Activated naive CD8-positive, alpha-beta T cell (primary cell): ENCODE data around the gene CLCN1.
A peak's percentile ranks its signal among the peaks of the same experiment; 100 is the strongest.

Source experiments
- H3K27ac Mint-ChIP-seq: one replicate; pipeline ENCODE4 v1.8.0; 2021; ENCODE audit warnings: mixed read lengths
- H3K27me3 Mint-ChIP-seq: one replicate; pipeline ENCODE4 v1.8.0; 2021; ENCODE audit warnings: mixed read lengths
- H3K36me3 Mint-ChIP-seq: one replicate; pipeline ENCODE4 v1.8.0; 2021; ENCODE audit warnings: mixed read lengths
- H3K4me1 Mint-ChIP-seq: one replicate; pipeline ENCODE4 v1.8.0; 2021; ENCODE audit warnings: low read depth, mixed read lengths
- H3K4me3 Mint-ChIP-seq: one replicate; pipeline ENCODE4 v1.8.0; 2021; ENCODE audit warnings: mild to moderate bottlenecking, mixed read lengths
- H3K9me3 Mint-ChIP-seq: one replicate; pipeline ENCODE4 v1.8.0; 2021; ENCODE audit warnings: low read depth, mixed read lengths

Gene CLCN1

GRCh38 chr7:143360788-143361551, 45.1 kb downstream of the CLCN1 start:
- Mint-ChIP-seq H3K36me3 (no peaks in the 10 kb centered on the region), H3K27ac (no peak overlapping the region), H3K4me3 (peak overlapping the region; percentile 86), H3K9me3 (no peaks in the 10 kb centered on the region), H3K4me1 (peaks cover 13% of the 10 kb centered on the region), H3K27me3 (peaks cover 12% of the 10 kb centered on the region)

DNA sequence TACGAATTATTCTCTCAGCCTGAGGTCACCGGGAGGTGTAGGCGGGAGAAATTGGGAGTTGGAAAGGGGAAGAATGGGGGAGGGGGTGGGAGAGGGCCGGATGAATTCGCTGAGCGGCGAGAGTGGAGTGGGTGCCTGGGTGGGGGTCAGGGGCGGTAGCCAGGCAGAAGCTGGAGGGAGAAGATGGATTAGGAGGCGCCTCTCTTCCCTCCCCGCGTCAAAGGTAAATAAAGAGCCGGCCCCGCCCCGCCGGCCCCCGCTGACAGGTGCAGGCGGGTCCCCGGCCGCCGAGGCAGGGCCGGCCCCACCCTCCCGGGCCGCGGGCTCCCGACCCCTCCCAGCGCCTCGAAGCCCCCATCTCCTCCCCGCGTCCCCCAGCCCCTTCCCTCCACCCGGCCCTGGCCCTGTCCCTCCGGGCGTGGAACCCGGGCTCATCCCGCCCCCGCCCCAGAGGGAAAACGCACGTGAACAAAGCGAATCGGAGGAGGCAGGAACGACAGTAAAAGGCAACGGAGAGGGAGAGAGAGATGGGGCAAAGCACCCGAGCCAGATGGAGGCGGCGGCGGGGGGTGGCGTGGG, 45.7 kb downstream of the CLCN1 start:
- Mint-ChIP-seq H3K36me3 (no peaks in the 10 kb centered on the region), H3K27me3 (peaks cover 12% of the 10 kb centered on the region), H3K4me1 (peaks cover 13% of the 10 kb centered on the region), H3K27ac (no peak overlapping the region), H3K9me3 (no peaks in the 10 kb centered on the region), H3K4me3 (peak overlapping the region; percentile 90)

DNA sequence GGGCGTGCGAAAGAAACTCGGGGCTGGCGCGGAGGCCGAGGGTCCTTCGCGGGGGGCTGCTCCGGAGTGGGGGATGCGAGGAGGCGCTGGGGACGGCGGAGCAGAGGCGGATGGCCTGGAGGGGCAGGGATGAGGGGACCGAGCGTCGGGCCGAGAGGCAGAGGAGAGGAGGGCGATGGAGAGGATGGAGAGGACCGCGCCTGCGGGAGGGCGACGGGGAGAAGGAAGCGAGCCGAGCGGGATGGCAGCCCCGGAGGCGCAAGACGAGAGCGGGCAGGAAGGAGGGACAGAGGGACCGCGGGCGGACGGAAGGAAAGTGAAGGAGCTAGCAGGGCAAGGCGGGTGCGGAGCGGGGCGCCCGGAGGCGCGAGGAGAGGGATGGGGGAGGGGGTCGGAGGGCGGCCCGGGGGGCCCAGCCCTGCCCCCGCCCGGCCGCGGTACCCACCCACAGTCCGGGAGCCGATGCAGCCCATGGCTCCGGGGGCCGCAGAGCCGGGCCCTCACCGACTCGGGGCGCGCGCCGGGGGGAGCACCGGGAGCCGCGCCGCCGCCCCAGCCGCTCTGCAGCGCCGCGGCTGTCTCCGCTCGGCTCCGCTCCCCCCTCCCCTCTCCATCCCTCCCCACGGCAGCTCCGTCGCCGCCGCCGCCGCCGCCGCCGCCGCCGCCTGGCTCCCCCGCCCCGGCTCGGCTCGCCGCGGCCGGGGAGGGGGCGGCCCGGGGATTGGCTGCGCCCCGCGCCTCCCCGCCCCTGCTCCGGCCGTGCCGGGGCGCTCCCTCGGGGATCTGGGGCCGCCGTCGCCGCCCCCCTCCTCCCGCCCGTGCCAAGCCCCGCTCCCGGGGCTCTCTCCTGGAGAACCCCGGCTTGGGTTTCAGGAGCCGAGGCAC, 46.5 kb downstream of the CLCN1 start, which contains the start of gene FAM131B:
Gene FAM131B, minus strand, starts transcription at position 583 of the 885 bp plus-strand sequence. Its CDS starts 110 bp downstream, at position 473.
- Mint-ChIP-seq H3K27ac (peak within 1 kb of the TSS; percentile 9), H3K4me1 (peaks cover 13% of the 10 kb centered on the region), H3K36me3 (no peaks in the 10 kb centered on the region), H3K27me3 (peaks cover 12% of the 10 kb centered on the region), H3K9me3 (no peaks in the 10 kb centered on the region), H3K4me3 (peak within 1 kb of the TSS; percentile 90)

GRCh38 chr7:143363016-143363937, 47.4 kb downstream of the CLCN1 start:
- H3K27ac Mint-ChIP-seq = peak overlapping the region; percentile 9
- no peaks in the 10 kb centered on the region for H3K36me3 Mint-ChIP-seq
- peaks cover 12% of the 10 kb centered on the region for H3K27me3 Mint-ChIP-seq
- peak overlapping the region; percentile 74 for H3K4me3 Mint-ChIP-seq
- H3K4me1 Mint-ChIP-seq = peaks cover 13% of the 10 kb centered on the region
- no peaks in the 10 kb centered on the region for H3K9me3 Mint-ChIP-seq

DNA sequence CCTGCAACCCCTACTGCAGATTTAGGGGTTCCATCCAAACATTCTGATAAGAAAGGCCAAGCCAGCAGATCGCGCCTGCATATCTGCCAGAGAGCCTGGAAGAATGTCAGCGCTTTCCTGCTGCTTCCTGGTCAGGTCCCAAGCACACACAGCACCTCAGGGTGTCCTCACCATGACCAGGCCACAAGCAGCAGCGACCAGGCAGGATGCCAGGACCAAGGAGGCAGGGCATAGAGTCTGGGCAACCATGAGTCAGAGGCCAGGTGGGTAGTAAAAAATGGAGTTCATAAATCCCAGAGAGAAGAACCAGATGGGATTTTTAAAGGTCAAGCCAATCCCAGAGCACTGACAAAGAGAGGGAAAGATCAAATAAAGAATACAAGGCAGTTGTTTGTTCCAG, 52.1 kb downstream of the CLCN1 start:
- peaks cover 22% of the 10 kb centered on the region for H3K4me1 Mint-ChIP-seq

GRCh38 chr7:143368387-143368786, 52.5 kb downstream of the CLCN1 start:
- peaks cover 22% of the 10 kb centered on the region for H3K4me1 Mint-ChIP-seq
- no peak overlapping the region for H3K4me3 Mint-ChIP-seq
- no peaks in the 10 kb centered on the region for H3K36me3 Mint-ChIP-seq
- no peak overlapping the region for H3K27ac Mint-ChIP-seq
- H3K27me3 Mint-ChIP-seq = peaks cover 10% of the 10 kb centered on the region
- no peaks in the 10 kb centered on the region for H3K9me3 Mint-ChIP-seq

More for the DNA sequence above, 52.1 kb downstream of the CLCN1 start:
- no peak overlapping the region for H3K4me3 Mint-ChIP-seq
- H3K9me3 Mint-ChIP-seq = no peaks in the 10 kb centered on the region
- H3K36me3 Mint-ChIP-seq = no peaks in the 10 kb centered on the region
- H3K27ac Mint-ChIP-seq = no peak overlapping the region
- peaks cover 12% of the 10 kb centered on the region for H3K27me3 Mint-ChIP-seq

DNA sequence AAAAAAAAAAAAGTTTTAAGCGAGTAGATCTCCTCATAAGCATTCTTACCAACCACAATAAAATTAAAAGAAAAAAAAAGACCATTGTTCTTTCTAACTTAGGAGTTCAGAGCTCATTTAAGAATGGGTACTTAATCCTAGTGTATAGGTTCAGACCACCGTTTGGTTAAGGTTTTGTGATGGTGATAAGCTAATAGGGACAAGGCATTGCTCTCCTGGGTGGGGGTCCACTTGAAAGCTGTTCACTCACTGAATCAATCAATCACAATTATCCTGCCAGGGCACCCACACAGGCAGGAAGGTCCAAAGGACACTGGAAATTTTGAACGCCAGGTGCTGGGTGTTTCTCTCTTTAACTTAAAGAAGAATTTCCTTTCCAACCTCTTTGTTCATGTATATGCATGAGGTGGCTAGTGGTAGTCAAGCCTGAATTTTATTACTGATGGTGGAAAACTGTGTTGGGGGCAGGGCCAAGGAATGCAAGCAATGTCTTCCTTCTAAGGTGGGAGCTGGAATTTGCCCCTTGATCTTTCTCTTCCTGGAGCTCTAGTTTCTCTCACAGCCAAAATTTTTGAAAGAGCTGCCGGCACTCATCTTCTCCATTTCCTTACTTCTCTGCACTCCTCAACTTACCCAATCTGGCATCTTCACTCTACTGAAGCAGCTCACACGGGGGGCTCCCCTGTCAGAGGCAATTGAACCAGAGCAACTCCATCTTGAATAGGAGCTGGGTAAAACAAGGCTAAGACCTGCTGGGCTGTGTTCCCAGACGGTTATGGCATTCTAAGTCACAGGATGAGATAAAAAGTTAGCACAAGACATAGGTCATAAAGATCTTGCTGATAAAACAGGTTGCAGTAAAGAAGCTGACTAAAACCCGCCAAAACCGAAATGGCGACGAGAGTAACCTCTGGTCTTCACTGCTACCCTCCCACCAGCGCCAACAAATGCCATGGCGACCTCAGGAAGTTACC, 54.1 kb downstream of the CLCN1 start:
- Mint-ChIP-seq H3K27me3 (no peaks in the 10 kb centered on the region), H3K4me1 (peaks cover 37% of the 10 kb centered on the region), H3K36me3 (no peaks in the 10 kb centered on the region), H3K9me3 (no peaks in the 10 kb centered on the region), H3K27ac (no peak overlapping the region), H3K4me3 (no peak overlapping the region)

GRCh38 chr7:143372070-143372469, 56.2 kb downstream of the CLCN1 start:
- H3K27me3 Mint-ChIP-seq = no peaks in the 10 kb centered on the region
- peak overlapping the region; percentile 64 for H3K4me3 Mint-ChIP-seq
- H3K27ac Mint-ChIP-seq = peak overlapping the region; percentile 93
- H3K4me1 Mint-ChIP-seq = peaks cover 58% of the 10 kb centered on the region
- H3K36me3 Mint-ChIP-seq = no peaks in the 10 kb centered on the region
- H3K9me3 Mint-ChIP-seq = no peaks in the 10 kb centered on the region

GRCh38 chr7:143373255-143373794, 57.4 kb downstream of the CLCN1 start:
- H3K36me3 Mint-ChIP-seq = no peaks in the 10 kb centered on the region

GRCh38 chr7:143374561-143374960, 58.6 kb downstream of the CLCN1 start:
- H3K36me3 Mint-ChIP-seq = no peaks in the 10 kb centered on the region
- no peaks in the 10 kb centered on the region for H3K27me3 Mint-ChIP-seq
- H3K9me3 Mint-ChIP-seq = no peaks in the 10 kb centered on the region
- peak overlapping the region; percentile 95 for H3K27ac Mint-ChIP-seq
- H3K4me1 Mint-ChIP-seq = peaks cover 79% of the 10 kb centered on the region
- peak overlapping the region; percentile 64 for H3K4me3 Mint-ChIP-seq

More at GRCh38 chr7:143373255-143373794, 57.4 kb downstream of the CLCN1 start:
- Mint-ChIP-seq H3K27ac (peak overlapping the region; percentile 95), H3K27me3 (no peaks in the 10 kb centered on the region), H3K4me1 (peaks cover 66% of the 10 kb centered on the region), H3K4me3 (no peak overlapping the region), H3K9me3 (no peaks in the 10 kb centered on the region)

DNA sequence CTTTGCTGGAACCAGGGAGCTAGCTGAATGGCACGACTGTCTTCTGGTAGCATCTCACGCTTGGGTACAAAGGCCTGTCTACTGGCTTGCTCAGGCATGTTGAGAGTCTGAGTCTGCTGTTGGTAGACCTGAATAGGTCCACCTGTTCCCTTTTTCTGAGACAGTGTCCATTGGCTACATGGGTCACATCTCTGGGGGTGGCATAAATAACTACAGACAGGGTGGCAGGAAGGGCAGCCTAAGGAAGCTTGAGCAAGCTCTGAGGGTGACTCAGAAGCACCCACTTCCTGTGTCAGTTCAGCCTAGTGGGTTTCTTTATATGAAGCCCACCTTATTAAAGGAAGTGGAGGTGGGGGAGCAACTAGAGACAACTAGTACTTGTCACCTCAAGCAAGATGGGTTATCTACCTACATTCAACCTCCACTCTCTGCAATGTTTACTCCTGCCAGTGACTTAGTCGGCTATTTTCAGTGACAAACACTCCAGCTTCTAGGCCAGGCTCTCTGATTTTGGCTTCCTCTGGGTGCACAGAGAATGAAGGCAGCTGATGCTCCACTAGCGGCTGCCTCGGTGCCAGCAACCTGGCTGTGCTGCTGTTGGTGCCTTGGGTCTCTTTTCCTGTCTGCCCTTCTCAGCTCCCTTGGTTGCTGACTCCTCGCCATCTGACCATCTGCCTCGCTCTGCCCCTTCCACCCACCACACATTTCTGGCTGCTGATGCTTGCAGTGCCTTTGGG, 59.6 kb downstream of the CLCN1 start:
- Mint-ChIP-seq H3K4me1 (peaks cover 81% of the 10 kb centered on the region), H3K36me3 (no peaks in the 10 kb centered on the region), H3K4me3 (peak overlapping the region; percentile 64), H3K9me3 (no peaks in the 10 kb centered on the region), H3K27ac (peak overlapping the region; percentile 95), H3K27me3 (no peaks in the 10 kb centered on the region)

DNA sequence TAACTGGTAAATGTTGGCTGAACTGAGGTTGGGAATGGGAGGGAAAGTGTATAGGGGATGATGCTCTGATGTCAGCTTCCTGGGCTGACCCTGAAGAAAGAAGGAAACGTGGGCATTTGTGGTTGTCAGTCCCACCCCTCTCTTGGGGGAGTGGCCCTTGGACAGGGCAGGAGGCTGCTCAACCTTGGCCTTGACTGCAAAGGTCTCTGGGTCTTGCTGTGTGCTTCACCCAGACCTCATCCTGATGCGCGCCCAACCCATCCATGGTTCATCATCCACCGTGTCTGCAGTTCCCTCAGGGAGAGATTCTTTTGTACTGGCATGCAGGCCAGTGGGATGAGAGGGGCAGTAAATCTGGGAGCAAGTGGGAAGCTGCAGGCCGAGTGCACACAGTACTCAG, 60.5 kb downstream of the CLCN1 start:
- Mint-ChIP-seq H3K9me3 (no peaks in the 10 kb centered on the region), H3K36me3 (no peaks in the 10 kb centered on the region), H3K4me3 (no peak overlapping the region), H3K27ac (peak overlapping the region; percentile 95), H3K4me1 (peaks cover 78% of the 10 kb centered on the region), H3K27me3 (no peaks in the 10 kb centered on the region)
